GM19395 (cell line): Measurements from ENCODE around the gene WDR1.

Experiments used
- ATAC-seq: cut with Tn5 transposase; IDR thresholded peaks from one replicate; pipeline ENCODE4 v1.9.1; 2021; ENCODE audit warnings: mild to moderate bottlenecking, moderate library complexity; ENCODE audit not compliant: unreplicated experiment

Gene WDR1

GRCh38 chr4:10085828-10086505 is 30.6 kb downstream of the WDR1 start:
- no peak for ATAC-seq

- ATAC-seq: no peak
These were observed 31.2 kb downstream of the WDR1 start for GRCh38 chr4:10085386-10085785.

- ATAC-seq: no peak
These were observed 31.8 kb downstream of the WDR1 start for GRCh38 chr4:10084651-10085358.

GRCh38 chr4:10083861-10084641 is 32.5 kb downstream of the WDR1 start:
- no peak for ATAC-seq

GRCh38 chr4:10083331-10083771 is 33.2 kb downstream of the WDR1 start:
- no peak for ATAC-seq

- no peak for ATAC-seq
These were observed 33.9 kb downstream of the WDR1 start for GRCh38 chr4:10082459-10083272.

- ATAC-seq: no peak
These were observed 34.6 kb downstream of the WDR1 start for GRCh38 chr4:10082047-10082446.

- ATAC-seq: no peak
These were observed 35.4 kb downstream of the WDR1 start for GRCh38 chr4:10081218-10081606.

GRCh38 chr4:10080589-10081217 is 35.9 kb downstream of the WDR1 start:
- ATAC-seq: no peak

- ATAC-seq: no peak
These were observed 36.5 kb downstream of the WDR1 start for GRCh38 chr4:10079912-10080588.

GRCh38 chr4:10079256-10079655 is 37.3 kb downstream of the WDR1 start:
- no peak for ATAC-seq

- no peak for ATAC-seq
These were observed 37.9 kb downstream of the WDR1 start for GRCh38 chr4:10078481-10079233.

- no peak for ATAC-seq
These were observed 38.9 kb downstream of the WDR1 start for GRCh38 chr4:10077483-10078335.

- no peak for ATAC-seq
These were observed 39.5 kb downstream of the WDR1 start for GRCh38 chr4:10077076-10077475.

- no peak for ATAC-seq
These were observed 40.6 kb downstream of the WDR1 start for GRCh38 chr4:10075953-10076391.

GRCh38 chr4:10075158-10075863 is 41.3 kb downstream of the WDR1 start:
- ATAC-seq: no peak

GRCh38 chr4:10074767-10075105 is 41.9 kb downstream of the WDR1 start:
- no peak for ATAC-seq
